Hypothalamus (tissue), 51 donors: ENCODE results near the gene NKAIN4.

Experiments used
- DNase-seq, 51 donors: peaks; one replicate each; lab custom pipeline; 2025; lab: John Stamatoyannopoulos, UW

NKAIN4 gene

DNA sequence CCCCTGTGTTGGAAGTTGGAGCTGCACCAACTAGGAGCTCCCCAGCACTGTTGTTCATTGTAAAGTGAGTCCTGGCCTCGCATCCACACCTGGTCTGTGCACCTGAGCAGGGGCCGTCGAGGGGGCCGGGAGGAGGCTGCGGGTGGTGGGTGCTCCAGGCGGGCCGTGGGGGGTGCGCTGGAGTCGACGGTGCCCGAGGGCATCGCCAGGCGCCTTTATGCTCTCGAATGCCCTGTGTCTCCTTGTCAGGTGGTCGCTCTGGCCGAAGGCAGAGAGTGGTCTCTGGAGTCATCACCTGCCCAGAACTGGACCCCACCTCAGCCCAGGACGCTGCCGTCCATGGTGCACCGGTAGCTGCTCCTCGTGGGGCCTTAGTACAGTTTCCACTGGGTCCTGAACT lies 22.7 kb upstream of the NKAIN4 start:
- no peak for DNase-seq

DNA sequence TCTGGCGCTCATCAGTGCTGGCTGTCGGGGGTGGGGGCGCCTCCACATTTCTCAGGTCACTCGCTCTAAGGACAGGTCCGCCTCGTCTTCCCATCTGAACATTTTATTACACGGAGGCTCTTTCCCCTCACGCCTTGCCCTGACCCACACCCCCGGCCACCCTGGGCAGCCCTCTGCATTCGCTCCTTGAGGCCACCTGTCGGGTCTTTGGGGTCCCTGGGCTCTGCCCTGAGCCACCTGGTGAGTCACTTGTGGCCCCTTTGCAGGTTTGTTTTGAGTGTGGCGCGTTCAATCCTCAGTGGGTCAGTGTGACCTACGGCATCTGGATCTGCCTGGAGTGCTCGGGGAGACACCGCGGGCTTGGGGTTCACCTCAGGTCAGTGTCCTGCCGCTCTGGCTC lies 21.6 kb upstream of the NKAIN4 start:
- no peak for DNase-seq

DNA sequence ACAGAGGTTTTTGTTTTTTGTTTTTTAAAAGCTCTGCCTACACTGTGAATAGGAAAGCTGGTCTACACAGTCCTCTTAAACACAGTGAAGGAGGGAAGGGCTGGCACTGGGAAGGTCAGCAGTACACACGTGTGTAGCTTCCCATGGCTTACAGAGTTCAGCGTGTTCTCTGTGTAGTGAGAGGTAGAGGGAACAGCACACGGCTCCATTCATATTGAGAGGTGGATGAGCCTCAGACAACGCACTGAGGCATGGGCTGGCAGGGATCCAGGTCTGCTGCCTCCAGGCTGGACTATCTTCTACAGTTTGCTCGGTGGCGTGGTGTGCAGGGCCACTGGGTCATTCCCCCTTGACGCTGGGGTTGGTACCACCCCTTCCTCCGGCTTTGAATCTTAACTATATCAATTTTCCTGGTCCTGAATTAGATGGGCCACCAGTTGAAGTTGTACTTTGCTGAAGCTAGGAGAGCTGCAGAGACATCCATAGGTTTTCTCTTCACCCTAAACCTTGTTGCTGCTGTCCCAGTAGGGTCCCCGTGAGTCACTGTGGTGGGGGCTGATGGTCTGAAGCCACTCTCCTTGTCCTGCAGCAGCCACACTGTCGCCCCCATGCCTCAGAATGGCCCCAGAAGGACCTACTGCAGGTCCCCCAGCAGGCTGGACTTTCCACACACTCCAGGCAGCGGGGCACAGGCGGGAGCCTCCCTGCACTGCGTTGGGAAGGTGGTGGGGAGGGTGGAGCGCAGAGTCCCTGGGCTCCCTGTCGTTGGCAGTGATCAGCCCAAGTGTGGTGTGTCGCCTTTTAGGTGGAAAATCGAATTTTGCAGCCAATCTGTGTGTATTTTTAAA lies 20.3 kb upstream of the NKAIN4 start:
- DNase-seq: no peak

- no peak for DNase-seq
Observed at GRCh38 chr20:63273635-63274380, 19.5 kb upstream of the NKAIN4 start.

GRCh38 chr20:63273059-63273579 lies 18.9 kb upstream of the NKAIN4 start:
- DNase-seq: no peak

DNA sequence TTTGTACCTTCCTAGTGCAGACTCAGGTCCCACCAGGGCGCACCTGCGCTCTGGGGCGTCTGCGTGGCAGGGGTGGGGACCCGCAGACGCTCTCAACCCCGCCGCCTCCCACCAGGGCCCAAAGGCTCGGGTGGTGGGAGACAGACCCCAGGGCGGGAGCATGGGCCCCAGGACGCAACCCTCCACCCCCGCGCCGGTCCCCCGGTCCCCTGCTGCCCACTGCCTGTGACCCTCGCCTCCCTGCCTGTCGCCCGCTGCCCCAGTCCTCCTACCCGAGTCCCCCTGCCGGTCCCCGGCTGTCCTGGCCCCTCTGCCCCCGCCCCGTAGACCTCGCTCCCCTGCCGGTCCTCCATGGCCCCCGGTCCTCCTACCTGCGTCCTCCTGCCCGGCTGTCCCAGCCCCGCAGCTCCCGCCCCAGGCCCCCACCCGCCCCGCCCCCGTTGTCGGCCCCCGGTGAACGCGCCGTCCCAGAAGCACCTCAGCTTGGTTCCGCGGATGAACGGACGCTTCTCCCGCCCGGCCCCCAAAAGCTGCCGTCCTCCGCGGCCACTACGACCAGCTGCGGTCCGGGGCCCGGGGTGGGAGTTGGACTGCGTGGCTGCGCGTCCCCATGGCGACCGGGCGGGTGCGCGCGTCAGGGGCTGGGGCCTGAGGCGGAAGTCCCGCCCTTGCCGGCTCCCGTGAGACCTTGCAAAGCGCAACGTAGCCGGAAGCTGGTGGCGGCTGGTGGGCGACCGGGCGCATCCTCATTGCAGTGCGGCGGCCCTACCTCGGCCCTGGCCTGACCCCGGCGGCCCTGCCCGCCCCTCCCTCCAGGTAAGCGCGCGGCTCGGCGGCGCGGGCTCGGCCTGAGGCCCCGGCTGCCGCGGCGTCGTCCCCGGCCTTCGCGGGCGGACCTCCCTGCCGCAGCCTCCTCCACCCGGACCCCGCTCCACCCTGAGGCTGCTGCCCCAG lies 18.1 kb upstream of the NKAIN4 start, which contains the start of gene ARFGAP1:
TSS of gene ARFGAP1 (plus strand) at position 709 of the 954 bp plus-strand sequence. CDS start 2,768 bp downstream, outside the sequence.
- peak in 50 of 51 donors; percentile 14 to 94 (median 82) for DNase-seq

- DNase-seq: no peak
Observed at GRCh38 chr20:63270606-63271325, 16.5 kb upstream of the NKAIN4 start.

DNA sequence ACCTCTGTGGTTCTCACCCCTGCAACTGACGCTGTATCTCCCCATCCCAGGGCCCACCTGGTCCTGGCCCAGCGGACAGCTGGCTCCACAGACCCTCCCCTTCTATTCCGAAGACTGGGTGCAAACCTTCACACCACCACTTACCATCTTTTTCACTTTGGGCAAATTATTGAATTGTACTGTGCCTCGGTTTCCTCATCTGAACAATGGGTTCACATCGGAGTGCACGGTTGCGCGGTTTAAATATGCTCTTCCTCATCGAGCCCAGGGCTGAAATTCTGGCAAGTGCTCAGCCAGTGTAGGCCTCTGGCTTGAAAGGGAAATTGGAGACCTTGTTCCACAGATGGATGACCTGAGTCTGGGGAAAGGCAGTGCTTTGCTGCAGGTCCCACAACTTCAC lies 15.5 kb upstream of the NKAIN4 start:
- no peak for DNase-seq

DNA sequence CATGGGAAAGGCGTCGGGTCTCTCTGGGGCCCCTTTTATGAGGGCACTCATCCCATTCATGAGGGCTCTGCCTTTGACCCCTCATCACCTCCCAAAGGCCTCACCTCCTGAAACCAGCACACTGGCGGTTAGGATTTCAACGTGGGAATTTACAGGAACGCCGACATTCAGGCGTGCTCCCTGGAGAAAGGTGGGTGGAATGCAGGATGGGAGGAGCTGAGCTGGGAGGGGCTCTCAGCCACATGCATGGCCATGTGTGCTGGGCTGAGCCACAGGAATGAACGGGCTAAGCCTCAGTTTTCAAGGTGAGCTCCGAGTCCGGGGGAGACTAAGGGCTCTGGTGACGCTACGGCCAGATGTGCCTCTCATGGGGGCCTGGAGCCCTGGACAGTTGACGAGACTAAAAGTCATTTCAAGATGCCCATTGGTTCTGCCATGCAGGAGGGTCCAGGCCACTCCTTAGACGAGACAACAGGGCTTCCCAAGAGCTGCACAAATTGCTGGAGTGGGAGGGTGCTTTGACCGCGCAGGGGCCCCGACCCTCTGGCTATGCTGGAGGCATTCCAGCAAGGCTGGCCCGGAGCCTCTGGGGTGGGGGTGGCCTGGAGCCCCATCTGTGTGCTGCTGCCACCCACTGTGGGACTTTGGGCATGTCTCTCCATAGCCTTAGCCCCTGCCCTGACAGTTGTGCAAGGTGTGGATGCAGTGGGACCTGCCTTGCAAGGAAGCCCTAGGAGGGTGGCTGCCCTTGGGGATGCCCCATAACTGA lies 14.6 kb upstream of the NKAIN4 start:
- peak in 1 of 51 donors; percentile 10 for DNase-seq

DNA sequence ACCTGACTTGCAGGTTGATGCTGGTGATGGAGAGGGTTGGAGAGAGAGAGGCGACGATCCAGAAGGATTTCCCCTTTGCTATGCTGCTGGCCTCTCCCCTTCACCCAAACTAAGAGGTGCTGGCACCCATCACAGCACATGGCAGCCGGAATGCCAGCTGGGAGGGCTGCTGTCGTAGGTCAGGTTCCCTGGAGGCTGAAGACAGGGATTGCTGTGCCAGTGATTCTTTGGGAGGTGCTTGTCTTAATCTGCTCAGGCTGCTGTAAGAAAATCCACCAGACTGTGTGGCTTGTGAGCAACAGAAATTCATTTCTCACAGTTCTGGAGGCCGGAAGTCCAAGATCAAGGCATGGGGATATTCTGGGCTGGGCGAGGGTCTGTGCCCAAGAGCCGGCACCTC lies 14.0 kb upstream of the NKAIN4 start:
- no peak for DNase-seq

DNA sequence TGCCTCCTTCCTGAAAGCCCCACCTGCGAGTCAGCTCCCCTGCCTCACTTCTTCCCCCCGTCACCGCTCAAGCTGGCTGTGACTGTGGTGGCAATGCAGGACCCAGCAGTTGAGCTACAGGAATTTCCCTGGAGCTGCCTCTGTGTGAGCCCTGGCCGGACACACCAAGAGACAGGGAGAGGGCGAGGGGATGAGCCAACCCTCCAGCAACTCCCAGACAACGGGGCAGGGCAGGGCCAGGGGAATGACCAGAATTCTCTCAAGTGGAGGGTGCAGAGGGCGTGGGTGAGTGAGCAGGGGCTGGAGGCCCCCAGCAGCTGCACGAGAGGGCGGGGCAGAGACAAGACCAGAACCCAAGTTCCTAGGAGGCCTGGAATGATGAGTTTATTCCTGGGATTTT lies 13.4 kb upstream of the NKAIN4 start:
- peak in 1 of 51 donors; percentile 5 for DNase-seq

- DNase-seq: no peak
Observed at GRCh38 chr20:63265891-63266515, 11.7 kb upstream of the NKAIN4 start.

- DNase-seq: peak in 20 of 51 donors; percentile 7 to 43 (median 31)
Observed at GRCh38 chr20:63264519-63264918, 10.3 kb upstream of the NKAIN4 start.

DNA sequence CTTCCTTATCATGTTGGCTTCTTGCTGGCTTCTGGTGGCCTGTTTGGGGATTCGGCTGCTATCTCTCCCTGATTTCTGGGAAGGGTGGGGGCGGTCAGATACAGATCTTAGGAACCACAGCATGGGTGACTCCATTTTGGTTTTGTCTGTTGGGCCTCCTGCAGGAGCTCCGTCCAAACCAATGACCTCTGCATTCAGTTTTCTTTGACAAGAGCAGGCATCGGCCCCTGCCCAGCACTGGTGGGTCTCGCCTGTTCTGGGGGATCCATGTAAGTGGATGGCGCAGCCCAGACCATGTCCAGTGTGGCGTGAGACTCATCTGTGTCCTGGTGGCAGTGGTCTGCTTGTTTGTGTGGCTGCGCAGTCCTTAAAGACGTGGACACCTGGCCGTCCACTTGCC lies 9.7 kb upstream of the NKAIN4 start:
- DNase-seq: no peak

DNA sequence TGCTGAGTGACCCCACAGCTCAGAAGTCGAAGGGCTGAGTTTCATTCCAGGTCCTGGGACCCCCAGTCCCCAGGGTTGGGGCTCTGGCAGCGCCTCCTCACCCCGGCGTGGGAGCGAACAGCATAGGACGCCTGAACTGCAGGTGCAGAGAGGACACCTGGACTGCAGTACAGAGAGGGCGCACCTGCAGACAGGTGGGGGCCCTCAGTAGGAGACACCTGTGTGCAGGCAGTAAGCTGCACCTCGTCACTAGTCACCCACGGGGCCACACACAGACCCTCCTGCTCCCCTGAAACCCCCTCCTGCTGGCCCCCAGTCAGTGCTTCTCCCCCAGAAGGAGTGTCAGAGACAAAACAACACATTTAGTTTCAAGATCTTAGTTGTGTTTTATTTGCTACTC lies 8.6 kb upstream of the NKAIN4 start:
- no peak for DNase-seq

DNA sequence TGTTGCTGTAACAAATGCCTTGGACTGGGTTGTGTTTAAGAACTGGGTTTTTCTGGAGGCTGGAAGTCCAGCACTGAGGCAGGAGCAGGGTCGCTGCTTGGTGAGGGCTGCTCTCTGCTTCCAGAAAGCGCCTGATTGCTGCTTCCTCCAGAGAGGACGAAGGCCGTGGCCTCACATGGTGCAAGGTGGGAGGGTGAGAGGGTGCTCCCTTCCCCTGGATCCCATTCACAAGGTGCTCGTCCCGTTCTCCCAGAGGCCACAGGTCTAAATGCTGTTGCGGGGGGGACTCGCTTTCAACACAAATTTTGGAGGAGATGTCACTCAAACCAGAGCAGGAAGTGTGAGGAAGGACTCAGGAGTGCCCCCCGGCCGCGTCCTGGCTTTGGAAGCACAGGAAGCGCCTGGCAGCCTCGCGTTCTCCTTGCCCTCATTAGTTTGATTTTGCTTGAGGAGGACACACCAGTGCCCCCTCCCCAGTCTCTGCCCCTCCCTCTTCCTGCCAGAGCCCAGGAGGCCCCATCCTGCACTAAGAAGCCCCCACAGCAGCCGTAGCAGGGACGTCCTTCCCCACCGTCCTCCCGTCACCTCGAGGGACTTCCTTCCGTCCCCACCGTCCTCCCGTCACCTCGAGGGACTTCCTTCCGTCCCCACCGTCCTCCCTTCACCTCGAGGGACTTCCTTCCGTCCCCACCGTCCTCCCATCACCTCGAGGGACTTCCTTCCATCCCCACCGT lies 7.7 kb upstream of the NKAIN4 start:
- DNase-seq: no peak

DNA sequence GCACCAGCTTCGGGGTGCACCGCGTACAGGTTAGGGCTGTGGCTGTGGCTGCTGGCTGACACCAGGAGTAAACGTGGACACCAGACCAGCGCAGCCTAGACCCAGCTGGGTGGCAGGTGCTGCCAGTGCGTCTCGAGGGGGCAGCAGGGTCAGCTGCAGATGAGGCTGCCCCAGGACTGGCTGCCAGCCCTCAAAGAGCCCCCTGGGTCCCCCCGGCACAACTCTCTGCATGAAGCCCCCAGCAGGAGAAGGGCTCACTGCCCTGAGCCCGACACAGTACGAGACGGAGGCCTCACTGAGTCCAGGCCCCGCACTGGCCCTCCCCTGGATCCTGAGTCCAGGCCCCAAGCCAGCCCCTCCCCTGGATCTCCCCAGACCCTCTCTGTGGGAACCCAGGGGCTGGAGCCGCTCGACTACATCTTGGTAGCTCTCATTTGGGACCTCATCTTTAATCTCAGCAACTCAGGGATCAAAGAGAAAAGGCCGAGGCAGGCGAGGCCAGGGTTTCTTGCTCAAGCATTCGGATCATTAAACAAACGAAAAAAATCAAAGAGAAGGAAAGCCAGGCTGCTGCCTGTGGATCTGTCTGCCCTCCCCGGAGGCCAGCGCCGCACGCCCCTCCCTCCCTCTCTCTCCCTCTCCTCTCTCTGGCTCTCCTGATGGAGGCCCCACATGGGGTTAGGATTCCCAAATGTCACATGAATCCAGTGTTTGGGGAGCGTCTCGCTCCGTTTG lies 7.0 kb upstream of the NKAIN4 start:
- DNase-seq: peak in 7 of 51 donors; percentile 11 to 36 (median 22)
